ENCODE results near the gene RAP1GAP. TPM values are rescaled to one million over a fixed set of nuclear protein-coding genes. Genes with fewer than 3 reads are reported as not detected.
A peak's percentile ranks its signal among the peaks of the same experiment; 100 is the strongest.

Gene RAP1GAP
- total RNA-seq: under 1 TPM; 0.49 to 0.60 TPM
- not detected for polyA plus RNA-seq
- 0 to 0.64 (median 0.48) reads per million in 6 experiments for total RNA-seq

- Mint-ChIP-seq H3K9me3 (no peaks in the 10 kb centered on the region), H3K27me3 (peaks cover 18 to 41% (median 24%) of the 10 kb centered on the region in 5 donors), H3K36me3 (peaks cover 0 to 5% (median 0%) of the 10 kb centered on the region in 3 donors), H3K4me3 (peak within 1 kb of the TSS; percentile 57 to 82 (median 64)), H3K4me1 (peaks cover 2 to 19% (median 13%) of the 10 kb centered on the region in 4 donors), H3K27ac (peak within 1 kb of the TSS in 2 of 10 donors; percentile 22 to 44)
- POLR2A ChIA-PET: no interaction called here
- DNase-seq: peak in 3 of 10 donors; percentile 17 to 31 (median 21)
- ATAC-seq: peak; percentile 73 to 81
Measured at GRCh38 chr1:21669258-21670058, at the start of gene RAP1GAP. TSS of gene RAP1GAP (minus strand) at chr1:21669357. CDS start at chr1:21620032, 49,325 bp downstream.

- H3K27ac Mint-ChIP-seq: peak overlapping the region in 1 of 10 donors; percentile 11
- peaks cover 0 to 98% (median 20%) of the 10 kb centered on the region in 3 donors for H3K36me3 Mint-ChIP-seq
Measured at GRCh38 chr1:21716169-21716568, 47.0 kb upstream of the RAP1GAP start.

GRCh38 chr1:21707891-21708290 is 38.7 kb upstream of the RAP1GAP start:
- H3K9me3 Mint-ChIP-seq: no peaks in the 10 kb centered on the region
- peaks cover 6 to 82% (median 19%) of the 10 kb centered on the region in 3 donors for H3K36me3 Mint-ChIP-seq
- H3K27me3 Mint-ChIP-seq: no peaks in the 10 kb centered on the region
- POLR2A ChIA-PET: no interaction called here
- H3K27ac Mint-ChIP-seq: peak overlapping the region in 1 of 10 donors; percentile 11
- H3K4me1 Mint-ChIP-seq: peaks cover 0 to under 1% (median 0%) of the 10 kb centered on the region in 4 donors
- no peak overlapping the region for H3K4me3 Mint-ChIP-seq
- ATAC-seq (no peak), DNase-seq (no peak)

More at GRCh38 chr1:21716169-21716568, 47.0 kb upstream of the RAP1GAP start:
- no peak overlapping the region for H3K4me3 Mint-ChIP-seq
- DNase-seq (no peak), ATAC-seq (no peak)
- H3K27me3 Mint-ChIP-seq: no peaks in the 10 kb centered on the region
- no peaks in the 10 kb centered on the region for H3K9me3 Mint-ChIP-seq
- POLR2A ChIA-PET: no interaction called here
- H3K4me1 Mint-ChIP-seq: peaks cover 0 to 1% (median 0%) of the 10 kb centered on the region in 4 donors

GRCh38 chr1:21707086-21707840 is 38.1 kb upstream of the RAP1GAP start:
- ATAC-seq: no peak
- Mint-ChIP-seq H3K9me3 (no peaks in the 10 kb centered on the region), H3K27ac (peak overlapping the region in 1 of 10 donors; percentile 38), H3K4me1 (no peaks in the 10 kb centered on the region), H3K4me3 (no peak overlapping the region), H3K36me3 (peaks cover 6 to 82% (median 20%) of the 10 kb centered on the region in 3 donors), H3K27me3 (no peaks in the 10 kb centered on the region)
- POLR2A ChIA-PET: no interaction called here
- no peak for DNase-seq

GRCh38 chr1:21706151-21706835 is 37.1 kb upstream of the RAP1GAP start:
- DNase-seq (no peak), ATAC-seq (no peak)
- H3K27ac Mint-ChIP-seq: peak overlapping the region in 1 of 10 donors; percentile 47
- POLR2A ChIA-PET: no interaction called here
- H3K4me1 Mint-ChIP-seq: no peaks in the 10 kb centered on the region
- no peak overlapping the region for H3K4me3 Mint-ChIP-seq
- no peaks in the 10 kb centered on the region for H3K9me3 Mint-ChIP-seq
- H3K36me3 Mint-ChIP-seq: peaks cover 6 to 81% (median 26%) of the 10 kb centered on the region in 3 donors
- H3K27me3 Mint-ChIP-seq: no peaks in the 10 kb centered on the region

- no peaks in the 10 kb centered on the region for H3K4me1 Mint-ChIP-seq
- peaks cover 6 to 85% (median 28%) of the 10 kb centered on the region in 3 donors for H3K36me3 Mint-ChIP-seq
- POLR2A ChIA-PET: no interaction called here
- no peaks in the 10 kb centered on the region for H3K27me3 Mint-ChIP-seq
- ATAC-seq (no peak), DNase-seq (no peak)
- no peak overlapping the region for H3K27ac Mint-ChIP-seq
- H3K4me3 Mint-ChIP-seq: no peak overlapping the region
- no peaks in the 10 kb centered on the region for H3K9me3 Mint-ChIP-seq
Measured at GRCh38 chr1:21705303-21705980, 36.3 kb upstream of the RAP1GAP start.

GRCh38 chr1:21704145-21704544 is 35.0 kb upstream of the RAP1GAP start:
- POLR2A ChIA-PET: no interaction called here
- no peak for ATAC-seq
- peaks cover 6 to 89% (median 32%) of the 10 kb centered on the region in 3 donors for H3K36me3 Mint-ChIP-seq
- H3K9me3 Mint-ChIP-seq: no peaks in the 10 kb centered on the region
- H3K4me1 Mint-ChIP-seq: peaks cover 0 to 4% (median 1%) of the 10 kb centered on the region in 4 donors
- no peak overlapping the region for H3K27ac Mint-ChIP-seq
- no peak overlapping the region for H3K4me3 Mint-ChIP-seq
- no peak for DNase-seq
- no peaks in the 10 kb centered on the region for H3K27me3 Mint-ChIP-seq

- ATAC-seq (no peak), DNase-seq (peak in 1 of 10 donors; percentile 11)
- Mint-ChIP-seq H3K36me3 (peaks cover 6 to 93% (median 32%) of the 10 kb centered on the region in 3 donors), H3K27ac (no peak overlapping the region), H3K4me3 (no peak overlapping the region), H3K27me3 (no peaks in the 10 kb centered on the region), H3K4me1 (peaks cover 0 to 5% (median 1%) of the 10 kb centered on the region in 4 donors), H3K9me3 (no peaks in the 10 kb centered on the region)
- POLR2A ChIA-PET: no interaction called here
Measured at GRCh38 chr1:21703318-21703963, 34.3 kb upstream of the RAP1GAP start.

- no peaks in the 10 kb centered on the region for H3K27me3 Mint-ChIP-seq
- H3K27ac Mint-ChIP-seq: peak overlapping the region in 1 of 10 donors; percentile 26
- H3K4me1 Mint-ChIP-seq: peaks cover 0 to 5% (median 2%) of the 10 kb centered on the region in 4 donors
- POLR2A ChIA-PET: no interaction called here
- DNase-seq (no peak), ATAC-seq (no peak)
- peaks cover 6 to 93% (median 35%) of the 10 kb centered on the region in 3 donors for H3K36me3 Mint-ChIP-seq
- H3K4me3 Mint-ChIP-seq: no peak overlapping the region
- no peaks in the 10 kb centered on the region for H3K9me3 Mint-ChIP-seq
Measured at GRCh38 chr1:21702780-21703179, 33.6 kb upstream of the RAP1GAP start.

- H3K36me3 Mint-ChIP-seq: peaks cover 6 to 93% (median 33%) of the 10 kb centered on the region in 3 donors
- no peaks in the 10 kb centered on the region for H3K9me3 Mint-ChIP-seq
- ATAC-seq (no peak), DNase-seq (no peak)
- no peaks in the 10 kb centered on the region for H3K27me3 Mint-ChIP-seq
- peaks cover 0 to 5% (median 3%) of the 10 kb centered on the region in 4 donors for H3K4me1 Mint-ChIP-seq
- H3K4me3 Mint-ChIP-seq: no peak overlapping the region
- peak overlapping the region in 1 of 10 donors; percentile 68 for H3K27ac Mint-ChIP-seq
- POLR2A ChIA-PET: interaction anchor here (0.7 kb wide), 2 partner anchors 88 to 283 kb away, joined by 3 to 5 read pairs; no protein-coding TSS in a partner anchor
Measured at GRCh38 chr1:21701401-21701800, 32.2 kb upstream of the RAP1GAP start.

GRCh38 chr1:21700094-21700493 is 30.9 kb upstream of the RAP1GAP start:
- H3K9me3 Mint-ChIP-seq: no peaks in the 10 kb centered on the region
- peaks cover 6 to 88% (median 29%) of the 10 kb centered on the region in 3 donors for H3K36me3 Mint-ChIP-seq
- DNase-seq: no peak

More at GRCh38 chr1:21700094-21700493, 30.9 kb upstream of the RAP1GAP start:
- ATAC-seq: no peak
- Mint-ChIP-seq H3K27me3 (no peaks in the 10 kb centered on the region), H3K4me3 (no peak overlapping the region), H3K4me1 (peaks cover 0 to 5% (median 3%) of the 10 kb centered on the region in 4 donors), H3K27ac (peak overlapping the region in 2 of 10 donors; percentile 27 to 29)
- POLR2A ChIA-PET: no interaction called here
